Body of pancreas (tissue), 4 donors: Measurements from ENCODE around the gene PI16. TPM values are rescaled to one million over a fixed set of nuclear protein-coding genes. Genes with fewer than 3 reads are reported as not detected.

Experiments
- ATAC-seq: fragments of 150-250 bp; one replicate; pipeline ENCODE4 v1.9.1; 2016
- DNase-seq, 4 donors: peaks; one replicate each; pipeline ENCODE4 v3.0.0-alpha.2; 2019
- H3K27ac ChIP-seq, 4 donors: fragments of 200-600 bp; sonication (generic); 1 replicate in 3 of 4; 2 replicates in 1 of 4; pipeline versions ENCODE4 v1.5.1 to v1.6.1; 2016 to 2019; ENCODE audit warnings: mild to moderate bottlenecking in 1 of 4, mixed read lengths in 1 of 4, moderate library complexity in 1 of 4
- H3K27me3 ChIP-seq, 2 donors: fragments of 200-600 bp; sonication (generic); one replicate each; pipeline ENCODE4 v1.6.0; 2016; ENCODE audit warnings: mild to moderate bottlenecking in 1 of 2
- H3K36me3 ChIP-seq, 2 donors: fragments of 200-600 bp; sonication (generic); replicated peaks in 1 of 2; 2 replicates each; pipeline ENCODE4 v1.5.1; 2016; ENCODE audit warnings: low read depth in 2 of 2; ENCODE audit not compliant: insufficient read depth in 1 of 2
- H3K4me1 ChIP-seq: fragments of 200-600 bp; sonication (generic); one replicate; pipeline ENCODE4 v1.6.0; 2016
- H3K4me3 ChIP-seq, 2 donors: fragments of 200-600 bp; sonication (generic); 1 replicate in 1 of 2; 2 replicates in 1 of 2; pipeline ENCODE4 v1.5.1; 2016 to 2019
- H3K9me3 ChIP-seq, 3 donors: fragments of 200-600 bp; sonication (generic); 1 replicate in 2 of 3; 2 replicates in 1 of 3; pipeline ENCODE4 v1.5.1; 2016
- CTCF ChIP-seq, 7 experiments: fragments of 450-650 bp in 4 of 7; fragments of 200-600 bp in 3 of 7; sonication (generic) in 3 of 7; IDR thresholded peaks; one replicate each; pipeline ENCODE4 v1.5.1; 2016 to 2019; ENCODE audit warnings: antibody characterized with exemption in 7 of 7
- POLR2A ChIP-seq, 3 donors: fragments of 450-650 bp; IDR thresholded peaks; one replicate each; pipeline ENCODE4 v1.6.1; 2016; ENCODE audit warnings: antibody characterized with exemption in 3 of 3, mild to moderate bottlenecking in 2 of 3
- WGBS, 2 donors: methylation state at CpG; one replicate each; pipeline ENCODE4 v1.1.5; 2017; 5-methylcytosine and 5-hydroxymethylcytosine counted together
- intact Hi-C: fragments of 100-400 bp; cut with DNase I; formaldehyde crosslinking; loops from one replicate; pipeline ENCODE4 v1.15.1; 2023
- total RNA-seq, 2 donors: library from RNA; depleted of rRNA; stranded (reverse); fragments of >200 nt; gene quantifications; one replicate each; pipeline ENCODE4 v1.1.0, GENCODE V29; 2016

PI16 gene
- total RNA-seq, 2 donors from 2014 or later: 0.33 to 3.1 TPM

- H3K27me3 ChIP-seq: no peaks in the 10 kb centered on the region
- no peak overlapping the region for H3K4me3 ChIP-seq
- H3K4me1 ChIP-seq: peaks cover 13% of the 10 kb centered on the region
- intact Hi-C loops: no loop called here
- H3K36me3 ChIP-seq: no peaks in the 10 kb centered on the region
- TF ChIP-seq POLR2A (IDR thresholded peaks at IDR 0.05) (no peak), CTCF (IDR thresholded peaks at IDR 0.05) (no peak)
- 84 to 97% methylated on average over 20 to 44 of the region's 44 CpGs for WGBS, 2 donors
- H3K9me3 ChIP-seq: no peaks in the 10 kb centered on the region
- ATAC-seq (no peak), DNase-seq (no peak)
- no peak overlapping the region for H3K27ac ChIP-seq
Measured at GRCh38 chr6:36958775-36959554, 4.4 kb downstream of the PI16 start.

GRCh38 chr6:36959555-36960250 lies 5.2 kb downstream of the PI16 start:
- Histone ChIP-seq H3K4me3 (no peak overlapping the region), H3K36me3 (no peaks in the 10 kb centered on the region), H3K4me1 (peaks cover 18% of the 10 kb centered on the region), H3K9me3 (no peaks in the 10 kb centered on the region), H3K27me3 (no peaks in the 10 kb centered on the region), H3K27ac (no peak overlapping the region)
- intact Hi-C loops: no loop called here
- ATAC-seq (no peak), DNase-seq (no peak)
- 91 to 93% methylated on average over 17 of the region's 17 CpGs for WGBS, 2 donors
- TF ChIP-seq POLR2A (IDR thresholded peaks at IDR 0.05) (no peak), CTCF (IDR thresholded peaks at IDR 0.05) (no peak)

GRCh38 chr6:36961441-36962435 lies 7.2 kb downstream of the PI16 start:
- no peak overlapping the region for H3K4me3 ChIP-seq
- 66 to 82% methylated on average over 38 to 39 of the region's 40 CpGs for WGBS, 2 donors
- H3K36me3 ChIP-seq: no peaks in the 10 kb centered on the region
- intact Hi-C loops: no loop called here
- no peaks in the 10 kb centered on the region for H3K27me3 ChIP-seq
- H3K9me3 ChIP-seq: no peaks in the 10 kb centered on the region
- no peak overlapping the region for H3K27ac ChIP-seq
- ATAC-seq (no peak), DNase-seq (no peak)
- TF ChIP-seq CTCF (IDR thresholded peaks at IDR 0.05) (no peak), POLR2A (IDR thresholded peaks at IDR 0.05) (no peak)
- H3K4me1 ChIP-seq: peaks cover 18% of the 10 kb centered on the region

- H3K4me3 ChIP-seq: no peak overlapping the region
- peaks cover 0 to 2% of the 10 kb centered on the region in 2 donors for H3K36me3 ChIP-seq
- no peaks in the 10 kb centered on the region for H3K9me3 ChIP-seq
- H3K4me1 ChIP-seq: peaks cover 16% of the 10 kb centered on the region
- 61 to 88% methylated on average over 7 to 12 of the region's 12 CpGs for WGBS, 2 donors
- TF ChIP-seq POLR2A (IDR thresholded peaks at IDR 0.05) (no peak), CTCF (IDR thresholded peaks at IDR 0.05) (no peak)
- no peaks in the 10 kb centered on the region for H3K27me3 ChIP-seq
- no peak overlapping the region for H3K27ac ChIP-seq
- ATAC-seq: no peak
- intact Hi-C loops: no loop called here
- peak in 3 of 4 donors; percentile 62 to 84 (median 64) for DNase-seq
Measured at GRCh38 chr6:36962874-36963273, 8.3 kb downstream of the PI16 start.
